GM19328 (cell line): ENCODE data around the gene ACSM2B.
"Not testable (repeated sequence)": the region's sequence is repeated elsewhere in the genome, so short reads cannot be mapped to it uniquely, and the experiment has no call there.

Experiments
- ATAC-seq: cut with Tn5 transposase; IDR thresholded peaks from one replicate; pipeline ENCODE4 v1.9.1; 2021; ENCODE audit warnings: mild to moderate bottlenecking, moderate library complexity; ENCODE audit not compliant: unreplicated experiment

The ACSM2B gene

DNA sequence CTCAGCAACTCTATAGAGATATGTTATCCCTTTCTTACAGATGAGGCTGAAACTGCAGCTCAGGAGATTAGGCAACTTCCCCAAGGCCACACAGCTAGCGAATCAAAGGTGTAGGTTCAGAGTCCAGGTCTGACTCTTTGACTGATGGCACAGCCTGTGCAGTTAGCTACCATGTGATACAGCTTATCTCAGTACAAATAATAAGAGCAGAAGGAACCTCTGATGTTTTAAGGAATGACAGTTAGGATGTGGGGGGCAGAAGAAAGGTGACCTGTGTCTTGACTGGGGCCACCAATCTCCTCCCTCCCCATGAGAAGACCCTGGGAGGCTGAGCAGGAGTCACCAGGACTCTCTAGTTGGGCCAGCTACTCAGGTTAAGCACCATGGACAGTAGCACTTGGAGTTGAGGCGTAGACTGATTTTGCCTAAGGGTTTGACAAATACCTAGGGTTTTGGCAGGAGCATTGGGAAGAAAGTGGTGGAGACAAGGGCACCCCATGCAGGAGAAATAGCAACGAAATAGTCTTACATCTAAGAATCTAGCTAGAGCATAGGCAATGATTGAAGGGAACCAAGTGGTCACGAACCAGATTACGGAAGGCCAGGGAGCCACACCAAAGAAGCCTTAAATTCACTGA, 22.8 kb upstream of the ACSM2B start:
- no peak for ATAC-seq

DNA sequence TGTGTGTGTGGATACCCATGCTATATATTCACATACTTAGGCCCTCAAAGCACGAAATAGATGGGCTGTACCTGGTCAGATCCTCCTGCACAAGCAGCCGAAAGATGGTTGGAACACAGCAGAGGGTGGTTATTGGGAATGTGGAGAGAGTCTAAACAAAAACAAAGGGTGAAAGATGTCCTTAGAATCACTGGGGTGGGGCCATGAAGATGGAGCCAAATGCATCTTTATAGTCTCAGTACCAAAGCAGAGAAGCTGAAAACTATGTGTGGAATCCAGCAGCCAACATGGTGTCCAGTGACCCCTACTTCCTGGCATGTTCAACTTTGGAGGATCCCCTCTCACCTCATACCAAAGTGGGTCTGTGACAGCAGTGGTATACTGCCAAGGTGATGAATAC, 19.5 kb upstream of the ACSM2B start:
- not testable (repeated sequence) for ATAC-seq

DNA sequence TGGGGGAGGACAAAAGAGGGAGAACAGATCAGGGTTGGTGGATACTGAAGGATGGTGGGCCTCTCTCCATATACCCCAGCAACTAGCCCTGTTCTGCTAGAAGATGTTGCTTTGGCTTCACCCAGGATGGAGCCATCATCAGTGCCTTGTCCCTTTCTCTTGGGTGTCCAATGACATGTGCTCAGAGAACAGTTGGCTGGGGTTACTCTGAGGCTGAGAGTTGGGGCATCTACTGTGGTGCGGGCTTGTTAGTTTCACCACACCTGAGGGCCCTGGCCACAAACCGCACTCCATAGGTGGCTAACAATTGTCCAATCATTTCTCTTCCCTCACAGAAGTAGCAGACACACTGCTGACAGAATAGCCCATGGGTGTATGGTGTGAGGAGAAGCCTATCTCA, 18.9 kb upstream of the ACSM2B start:
- ATAC-seq = not testable (repeated sequence)

DNA sequence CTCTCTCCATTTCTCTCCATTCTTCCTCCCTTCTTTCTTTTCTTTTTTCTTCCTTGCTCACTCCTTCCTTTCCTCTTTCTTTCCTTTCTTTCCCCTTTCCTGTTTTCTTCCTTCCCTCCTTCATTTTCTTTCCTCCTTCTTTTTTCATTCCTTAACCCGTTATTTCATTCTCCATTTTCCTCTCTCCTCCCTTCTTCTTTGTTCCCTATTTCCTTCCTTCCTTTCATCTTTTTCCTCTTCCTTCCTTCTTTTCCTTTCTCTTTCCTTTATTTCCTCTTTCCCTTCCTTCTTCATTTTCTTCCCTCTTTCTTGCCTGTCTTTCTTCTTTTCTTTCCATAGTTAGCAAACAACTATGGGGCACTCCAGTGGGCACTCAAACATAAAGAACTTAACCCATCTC, 16.6 kb upstream of the ACSM2B start:
- ATAC-seq = not testable (repeated sequence)

DNA sequence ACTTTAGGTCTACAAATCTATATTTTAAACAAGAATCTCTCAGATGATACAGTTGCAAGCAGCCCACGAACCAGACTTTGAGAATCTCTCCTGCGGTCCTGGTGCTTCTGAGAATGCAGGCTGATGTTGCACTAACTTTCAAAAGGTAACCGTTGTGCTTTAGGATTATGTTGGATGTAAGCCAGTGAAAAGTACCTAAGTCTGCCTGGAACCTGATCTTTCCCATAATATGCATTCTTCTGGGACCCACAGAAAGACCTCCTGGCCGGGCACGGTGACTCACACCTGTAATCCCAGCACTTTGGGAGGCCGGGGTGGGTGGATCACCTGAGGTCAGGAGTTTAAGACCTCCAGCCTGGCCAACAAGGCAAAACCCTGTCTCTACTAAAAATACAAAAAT, 13.3 kb upstream of the ACSM2B start:
- ATAC-seq = not testable (repeated sequence)

DNA sequence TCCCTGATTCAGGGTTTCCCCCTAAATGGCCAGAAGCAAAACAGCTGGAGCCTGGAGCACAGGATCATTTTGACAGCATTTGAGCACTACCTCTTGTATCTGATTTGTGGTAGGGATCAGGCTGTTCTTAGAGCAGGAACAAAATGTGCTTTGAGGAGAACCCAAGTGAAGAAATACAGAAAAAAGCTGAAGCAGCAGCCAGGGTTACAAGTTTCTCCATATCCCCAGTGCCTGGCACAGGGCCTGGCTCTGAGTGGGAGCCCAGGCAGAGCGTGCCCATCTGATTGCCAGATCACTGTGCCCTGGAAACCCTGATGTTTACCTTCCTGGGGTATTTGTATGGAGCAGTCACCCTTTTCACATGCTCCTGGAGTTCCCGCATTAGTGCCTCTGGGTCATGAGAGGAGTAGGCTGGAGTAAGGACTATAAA, 11.5 kb upstream of the ACSM2B start:
- not testable (repeated sequence) for ATAC-seq

DNA sequence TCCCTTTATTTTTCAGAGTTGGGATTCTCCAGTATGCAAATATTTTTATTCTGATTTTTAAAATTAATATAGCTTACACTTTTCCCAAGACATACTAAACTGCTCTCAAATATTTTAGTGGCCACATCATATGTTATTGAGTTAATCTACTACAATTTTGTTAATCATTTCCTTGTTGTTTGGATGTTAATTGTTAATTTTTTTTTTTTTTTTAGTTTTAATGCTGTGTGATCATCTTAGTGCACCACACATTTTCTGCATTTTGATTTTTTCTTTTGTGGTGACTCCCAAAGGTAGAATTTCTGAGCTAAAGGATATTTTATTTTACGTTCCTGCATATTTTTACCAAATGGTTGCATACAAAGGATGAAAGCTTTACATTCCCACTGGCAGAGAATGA, 10.5 kb upstream of the ACSM2B start:
- ATAC-seq = not testable (repeated sequence)

DNA sequence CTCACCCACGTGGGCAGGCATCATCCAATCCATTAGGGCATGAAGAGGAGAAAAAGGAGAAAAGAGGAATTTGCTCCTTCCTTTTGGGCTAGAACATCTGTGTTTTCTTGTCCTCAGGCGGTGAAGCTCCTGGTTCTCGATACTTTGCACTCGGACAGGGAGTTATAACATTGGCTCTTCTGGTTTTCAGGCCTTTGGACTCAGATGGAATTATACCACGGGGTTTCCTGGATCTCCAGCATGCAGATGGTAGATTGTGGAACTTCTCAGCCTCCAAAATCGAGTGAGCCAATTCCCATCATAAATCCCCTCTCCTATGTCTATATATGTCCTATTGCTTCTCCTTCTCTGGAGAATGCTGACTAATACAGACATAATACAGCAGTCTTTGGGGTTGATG, 9.9 kb upstream of the ACSM2B start:
- ATAC-seq = not testable (repeated sequence)

DNA sequence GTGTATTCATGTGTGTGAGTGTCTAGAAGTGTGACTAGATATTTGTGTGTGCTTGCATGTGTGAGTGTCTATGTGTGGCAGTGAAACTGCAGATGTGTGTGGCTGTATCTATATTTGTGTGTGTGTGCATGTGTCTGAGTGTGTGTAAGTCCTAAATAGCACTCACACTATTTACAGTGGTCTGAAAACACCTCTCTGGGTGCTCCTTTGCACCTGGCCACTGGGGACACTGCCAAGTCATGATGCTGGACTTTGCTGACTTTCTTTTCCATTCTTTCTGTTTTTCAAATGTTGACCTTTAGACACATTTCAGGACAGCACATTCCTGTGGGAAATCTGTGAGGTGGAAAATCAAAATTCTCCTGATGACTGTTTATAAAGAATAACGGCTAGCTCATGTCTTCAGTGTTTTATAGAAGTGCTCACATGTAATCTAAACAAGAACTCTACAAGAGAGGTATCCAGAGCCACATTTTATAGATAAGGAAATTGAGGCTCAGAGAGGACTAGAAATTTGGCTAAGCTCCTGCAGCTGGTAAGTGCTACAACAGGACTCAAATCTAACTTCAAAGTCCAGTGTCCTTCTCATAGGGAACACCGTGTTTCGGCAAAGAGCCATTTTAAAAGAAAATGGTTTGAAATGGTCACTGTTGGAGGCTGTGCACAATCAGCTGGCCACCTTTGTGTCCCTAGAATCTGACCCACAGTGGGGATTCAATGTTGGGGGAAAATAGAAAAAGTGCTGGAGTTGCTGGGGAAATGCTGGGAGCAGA, 4.5 kb upstream of the ACSM2B start:
- ATAC-seq = not testable (repeated sequence)

DNA sequence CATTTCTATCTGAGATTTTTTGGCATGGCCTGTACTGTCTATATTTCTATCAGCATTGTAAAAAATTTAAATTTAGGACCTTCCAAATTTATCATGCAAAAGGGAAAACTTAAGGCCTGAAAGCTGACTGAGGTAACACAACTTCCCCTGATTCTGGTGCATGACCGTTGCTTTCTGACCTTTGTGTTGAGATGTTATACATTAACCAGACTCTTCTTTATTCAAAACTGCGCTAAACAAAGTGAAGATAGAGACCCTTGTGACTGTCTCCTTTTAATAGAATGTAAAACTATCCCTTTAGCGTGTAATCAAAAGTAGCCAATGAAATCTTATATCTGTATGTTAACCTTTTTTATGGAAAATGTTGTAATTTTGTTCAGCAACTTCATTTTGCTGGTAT, 1.9 kb upstream of the ACSM2B start:
- ATAC-seq = not testable (repeated sequence)

DNA sequence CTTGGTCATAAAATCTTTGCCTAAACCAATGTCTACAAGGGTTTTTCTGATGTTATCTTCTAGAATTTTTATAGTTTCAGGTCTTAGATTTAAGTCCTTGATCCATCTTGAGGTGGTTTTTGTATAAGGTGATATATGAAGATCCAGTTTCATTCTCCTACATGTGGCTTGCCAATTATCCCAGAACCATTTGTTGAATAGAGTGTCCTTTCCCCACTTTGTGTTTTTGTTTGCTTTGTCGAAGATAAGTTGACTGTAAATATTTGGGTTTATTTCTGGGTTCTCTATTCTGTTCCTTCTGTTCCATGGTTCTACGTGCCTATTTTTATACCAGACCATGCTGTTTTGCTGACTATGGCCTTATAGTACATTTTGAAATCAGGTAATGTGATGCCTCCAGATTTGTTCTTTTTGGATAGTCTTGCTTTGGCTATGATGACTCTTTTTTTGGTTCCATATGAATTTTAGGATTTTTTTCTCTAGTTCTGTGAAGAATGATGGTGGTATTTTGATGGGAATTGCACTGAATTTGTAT, 7.0 kb downstream of the ACSM2B start:
- not testable (repeated sequence) for ATAC-seq

DNA sequence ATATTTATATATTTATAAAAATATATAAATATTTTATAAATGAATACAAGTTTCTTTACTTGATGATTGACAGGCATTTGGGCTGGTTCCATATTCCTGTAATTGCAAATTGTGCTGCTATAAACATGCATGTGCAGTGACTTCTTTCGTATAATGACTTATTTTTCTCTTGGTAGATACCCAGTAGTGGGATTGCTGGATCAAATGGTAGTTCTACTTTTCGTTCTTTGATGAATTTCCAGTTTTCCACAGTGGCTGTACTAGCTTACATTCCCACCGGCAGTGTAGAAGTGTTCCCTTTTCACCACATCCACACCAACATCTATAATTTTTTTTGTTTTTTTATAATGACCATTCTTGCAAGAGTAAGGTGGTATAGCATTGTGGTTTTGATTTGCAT, 7.8 kb downstream of the ACSM2B start:
- no peak for ATAC-seq

DNA sequence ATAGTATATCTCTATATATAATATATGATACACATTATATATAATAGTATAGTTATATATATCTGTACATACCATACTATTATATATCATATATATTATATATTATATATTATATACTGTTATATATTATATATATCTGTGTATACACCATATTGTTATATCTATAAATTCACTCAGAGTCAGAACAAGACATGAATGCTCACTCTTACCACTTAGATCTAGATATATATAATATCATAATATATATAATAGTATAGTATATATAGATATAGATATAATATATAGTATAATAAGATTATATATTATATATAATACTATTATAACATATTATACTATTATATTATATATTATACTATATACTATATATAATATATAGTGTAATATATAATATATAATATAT, 9.3 kb downstream of the ACSM2B start:
- ATAC-seq = no peak

DNA sequence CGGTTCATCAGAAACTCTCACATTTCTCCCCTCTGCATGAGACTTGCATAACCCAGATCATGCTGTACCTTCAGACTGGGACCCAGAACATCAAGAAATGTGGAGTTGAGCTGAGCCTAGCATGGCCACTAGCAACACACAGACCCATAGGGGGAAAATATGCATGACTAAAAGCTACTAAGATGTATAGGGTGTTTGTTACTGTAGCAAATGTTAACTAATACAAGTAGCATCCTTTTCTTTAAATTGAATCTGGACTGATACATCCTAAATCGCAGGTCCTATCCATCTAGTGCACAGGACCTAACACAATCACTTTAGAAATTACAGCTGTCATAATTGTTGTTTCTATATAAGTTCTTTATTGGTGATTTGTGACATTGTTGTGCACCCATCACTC, 10.8 kb downstream of the ACSM2B start:
- ATAC-seq = not testable (repeated sequence)

DNA sequence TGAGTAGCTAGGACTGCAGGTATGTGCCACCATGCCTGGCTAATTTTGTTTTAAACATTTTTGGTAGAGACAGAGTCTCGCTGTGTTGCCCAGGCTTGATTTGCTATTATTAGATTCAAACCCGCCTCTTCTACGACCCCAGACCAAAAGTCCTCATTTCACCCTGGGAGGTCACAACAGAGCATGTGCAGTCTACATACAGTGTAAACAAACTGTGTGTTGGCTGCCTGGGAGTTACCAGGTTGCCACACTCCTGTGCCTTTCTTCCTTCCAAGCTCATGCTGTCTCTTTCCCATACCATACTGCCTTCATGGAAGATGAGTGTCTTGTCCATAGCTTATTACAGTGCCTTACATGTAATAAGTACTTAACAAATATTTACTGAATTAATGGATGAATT, 11.9 kb downstream of the ACSM2B start:
- ATAC-seq = not testable (repeated sequence)

DNA sequence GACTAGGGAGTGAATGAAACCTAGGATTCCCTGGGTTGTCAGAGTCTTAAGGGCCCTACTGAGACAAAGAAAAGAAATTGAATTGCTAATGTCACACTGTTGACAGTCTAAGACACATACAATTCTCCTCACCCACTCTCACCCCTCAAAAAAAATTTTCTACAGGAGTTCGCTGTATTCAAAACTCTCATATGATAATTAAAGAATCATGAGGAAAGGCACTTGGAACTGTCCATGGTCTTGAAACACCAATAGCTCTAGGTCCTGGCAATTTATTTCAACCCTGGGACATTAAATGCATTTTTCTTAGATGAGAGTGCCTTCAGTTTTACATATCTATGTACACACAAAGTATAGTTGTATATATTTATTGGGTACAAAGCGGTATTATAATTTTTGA, 20.5 kb downstream of the ACSM2B start:
- ATAC-seq = not testable (repeated sequence)

DNA sequence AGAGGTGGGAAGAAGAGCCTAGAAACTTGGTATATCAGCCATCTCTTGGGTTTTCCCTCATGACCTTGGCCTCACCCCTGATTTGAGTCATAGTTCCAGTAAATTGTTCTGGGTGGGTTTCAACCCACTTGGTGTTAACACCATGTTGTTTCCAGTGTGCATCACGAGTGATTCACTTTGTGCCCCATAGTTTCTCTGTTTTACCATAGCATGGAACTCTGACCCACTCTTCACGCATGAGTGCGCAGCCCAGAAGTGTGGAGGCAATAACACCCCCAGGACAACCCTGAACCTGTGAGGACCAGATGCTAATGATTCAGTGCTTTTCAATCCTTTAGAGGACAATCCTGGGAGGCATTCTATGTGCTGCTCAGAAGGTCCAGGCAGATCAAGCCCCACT, 21.5 kb downstream of the ACSM2B start:
- ATAC-seq = not testable (repeated sequence)

DNA sequence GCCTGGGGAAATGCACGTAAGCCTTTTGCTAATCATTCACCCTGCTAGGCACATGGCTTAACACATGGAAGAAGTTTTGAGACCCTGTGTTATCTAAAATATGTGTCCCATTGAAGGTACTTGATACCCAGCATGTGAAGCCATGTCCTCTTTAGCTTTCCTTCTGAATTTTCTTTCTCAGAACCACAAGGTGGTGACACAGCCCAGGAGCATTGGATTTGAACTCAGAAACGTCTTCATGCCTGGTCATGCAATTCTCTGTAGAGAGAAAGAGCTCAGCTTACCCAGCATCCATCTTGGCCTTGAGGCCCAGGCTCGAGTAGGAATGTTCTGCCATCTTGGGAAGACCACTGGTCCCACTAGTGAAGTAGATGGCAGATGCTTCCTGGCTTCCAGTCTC, 22.7 kb downstream of the ACSM2B start:
- ATAC-seq = not testable (repeated sequence)

DNA sequence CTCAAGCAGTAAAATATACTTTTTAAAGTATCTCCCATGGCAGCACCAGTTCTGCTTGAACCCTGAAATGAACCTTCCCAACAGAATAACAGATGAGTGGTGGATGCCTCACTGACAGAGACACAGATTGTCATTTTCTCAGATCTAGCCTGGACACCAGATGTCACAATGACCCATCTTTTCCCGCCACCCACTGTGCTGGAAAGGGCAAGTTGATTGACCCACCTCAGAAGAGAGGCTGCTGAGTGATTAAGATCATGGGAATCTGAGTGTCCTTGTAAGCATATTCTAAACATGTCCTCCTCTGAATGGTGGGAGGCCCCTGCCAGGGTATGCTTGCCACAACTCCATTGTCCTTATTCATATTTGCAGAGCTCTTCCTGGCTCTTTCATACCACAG, 29.2 kb downstream of the ACSM2B start:
- ATAC-seq = not testable (repeated sequence)

DNA sequence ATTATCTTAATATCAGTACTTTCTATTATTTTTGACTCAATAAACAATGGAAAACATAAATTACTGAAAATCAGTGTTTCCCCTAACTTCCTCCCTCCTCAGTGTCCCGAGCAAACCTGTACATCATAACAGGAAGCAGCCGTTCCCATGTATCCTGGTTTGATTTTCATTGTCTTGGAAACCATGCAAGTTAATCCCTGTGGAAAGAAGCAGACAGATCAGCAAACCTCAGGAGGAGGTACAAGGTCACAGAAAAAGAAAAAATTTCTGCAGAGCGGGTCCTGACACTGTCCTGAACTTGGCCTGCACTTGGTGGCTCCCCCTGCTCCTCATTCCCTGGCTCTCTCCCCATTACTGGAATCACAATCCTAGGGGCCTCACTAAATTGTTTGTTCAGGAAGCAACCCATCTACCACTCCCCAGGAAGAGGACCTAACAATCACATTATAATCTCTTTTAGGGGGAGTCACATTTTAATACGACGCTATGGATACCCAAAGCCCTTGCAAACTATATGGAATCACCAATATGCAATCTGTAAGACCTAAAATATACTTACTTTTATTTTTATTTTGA, 29.8 kb downstream of the ACSM2B start:
- not testable (repeated sequence) for ATAC-seq

DNA sequence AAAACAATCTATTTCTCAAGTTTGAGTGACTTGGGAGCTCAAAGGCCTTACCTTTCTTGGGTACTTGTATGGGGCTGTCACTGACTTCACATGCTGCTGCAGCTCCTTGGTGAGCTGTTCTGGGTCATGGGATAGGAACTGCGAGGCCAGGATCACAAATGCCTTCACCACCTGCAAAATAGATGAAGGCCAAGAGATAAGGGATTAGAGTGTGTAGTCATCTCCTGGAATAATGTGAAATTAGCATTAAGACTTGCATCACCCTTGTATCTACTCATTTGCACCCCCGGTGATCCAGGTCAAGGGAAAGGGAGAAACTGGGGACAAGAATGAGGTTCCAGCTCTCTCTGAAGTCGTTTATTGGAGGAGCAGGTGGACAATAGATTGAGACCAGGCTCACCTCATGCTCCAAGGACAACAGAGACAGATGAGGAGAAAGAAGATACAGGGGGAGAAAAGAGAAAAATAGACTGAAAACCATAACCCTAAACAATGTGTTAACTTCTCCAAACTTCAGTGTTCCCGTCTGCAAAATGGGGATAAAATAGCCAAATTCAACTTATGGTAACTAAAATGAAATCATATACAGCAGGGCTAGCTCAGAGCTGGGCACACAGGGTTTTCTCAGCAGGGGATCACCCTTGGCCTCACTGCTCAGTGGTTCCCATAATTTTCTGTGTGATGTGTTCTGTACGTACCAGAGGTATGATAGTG, 35.4 kb downstream of the ACSM2B start:
- ATAC-seq = not testable (repeated sequence)
